Left hindlimb (tissue), 1 donor: ENCODE measurements around the gene CNOT3.
A peak's percentile ranks its signal among the peaks of the same experiment; 100 is the strongest.
"Not testable (repeated sequence)": the region's sequence is repeated elsewhere in the genome, so short reads cannot be mapped to it uniquely, and the experiment has no call there.

Experiments
- DNase-seq: peaks from one replicate; pipeline ENCODE4 v3.0.0-alpha.2; 2018

CNOT3 gene

GRCh38 chr19:54152267-54152666, 14.7 kb downstream of the CNOT3 start:
- no peak for DNase-seq

- no peak for DNase-seq
These were observed 15.4 kb downstream of the CNOT3 start for GRCh38 chr19:54152878-54153524.

- no peak for DNase-seq
These were observed 16.3 kb downstream of the CNOT3 start for GRCh38 chr19:54153731-54154326.

GRCh38 chr19:54154603-54155345, 17.2 kb downstream of the CNOT3 start:
- no peak for DNase-seq

GRCh38 chr19:54155694-54156093, 18.1 kb downstream of the CNOT3 start:
- DNase-seq = no peak

- no peak for DNase-seq
These were observed 18.9 kb downstream of the CNOT3 start for GRCh38 chr19:54156490-54156889.

GRCh38 chr19:54156953-54157352, 19.4 kb downstream of the CNOT3 start:
- DNase-seq = no peak

- DNase-seq = no peak
These were observed 21.3 kb downstream of the CNOT3 start for GRCh38 chr19:54158812-54159351.

GRCh38 chr19:54159352-54160181, 22.0 kb downstream of the CNOT3 start, which contains the start of gene LENG1:
Gene LENG1 (minus strand): TSS chr19:54159721. CDS start chr19:54159695, 26 bp downstream.
- peak; percentile 100 for DNase-seq

- no peak for DNase-seq
These were observed 22.7 kb downstream of the CNOT3 start for GRCh38 chr19:54160182-54160811.

GRCh38 chr19:54160854-54161253, 23.3 kb downstream of the CNOT3 start:
- DNase-seq = no peak

- DNase-seq = peak; percentile 81
These were observed 24.8 kb downstream of the CNOT3 start for GRCh38 chr19:54162241-54162805.

- DNase-seq = no peak
These were observed 25.3 kb downstream of the CNOT3 start for GRCh38 chr19:54162884-54163283.

- no peak for DNase-seq
These were observed 27.0 kb downstream of the CNOT3 start for GRCh38 chr19:54164369-54165068.

- DNase-seq = no peak
These were observed 27.7 kb downstream of the CNOT3 start for GRCh38 chr19:54165222-54165621.

GRCh38 chr19:54168174-54168917, 30.8 kb downstream of the CNOT3 start:
- peak; percentile 92 for DNase-seq

- no peak for DNase-seq
These were observed 31.7 kb downstream of the CNOT3 start for GRCh38 chr19:54169149-54169740.

- not testable (repeated sequence) for DNase-seq
These were observed 34.3 kb downstream of the CNOT3 start for GRCh38 chr19:54171736-54172431.
